Body of pancreas (tissue), 4 donors: Measurements from ENCODE around the gene TNFRSF25. TPM values are rescaled to one million over a fixed set of nuclear protein-coding genes. Genes with fewer than 3 reads are reported as not detected.
A peak's percentile ranks its signal among the peaks of the same experiment; 100 is the strongest.

ENCODE experiments used
- ATAC-seq: fragments of 150-250 bp; one replicate; pipeline ENCODE4 v1.9.1; 2016
- DNase-seq, 4 donors: peaks; one replicate each; pipeline ENCODE4 v3.0.0-alpha.2; 2019
- H3K27ac ChIP-seq, 4 donors: fragments of 200-600 bp; sonication (generic); 1 replicate in 3 of 4; 2 replicates in 1 of 4; pipeline versions ENCODE4 v1.5.1 to v1.6.1; 2016 to 2019; ENCODE audit warnings: mild to moderate bottlenecking in 1 of 4, mixed read lengths in 1 of 4, moderate library complexity in 1 of 4
- H3K27me3 ChIP-seq, 2 donors: fragments of 200-600 bp; sonication (generic); one replicate each; pipeline ENCODE4 v1.6.0; 2016; ENCODE audit warnings: mild to moderate bottlenecking in 1 of 2
- H3K36me3 ChIP-seq, 2 donors: fragments of 200-600 bp; sonication (generic); replicated peaks in 1 of 2; 2 replicates each; pipeline ENCODE4 v1.5.1; 2016; ENCODE audit warnings: low read depth in 2 of 2; ENCODE audit not compliant: insufficient read depth in 1 of 2
- H3K4me1 ChIP-seq: fragments of 200-600 bp; sonication (generic); one replicate; pipeline ENCODE4 v1.6.0; 2016
- H3K4me3 ChIP-seq, 2 donors: fragments of 200-600 bp; sonication (generic); 1 replicate in 1 of 2; 2 replicates in 1 of 2; pipeline ENCODE4 v1.5.1; 2016 to 2019
- H3K9me3 ChIP-seq, 3 donors: fragments of 200-600 bp; sonication (generic); 1 replicate in 2 of 3; 2 replicates in 1 of 3; pipeline ENCODE4 v1.5.1; 2016
- CTCF ChIP-seq, 7 experiments: fragments of 450-650 bp in 4 of 7; fragments of 200-600 bp in 3 of 7; sonication (generic) in 3 of 7; IDR thresholded peaks; one replicate each; pipeline ENCODE4 v1.5.1; 2016 to 2019; ENCODE audit warnings: antibody characterized with exemption in 7 of 7
- POLR2A ChIP-seq, 3 donors: fragments of 450-650 bp; IDR thresholded peaks; one replicate each; pipeline ENCODE4 v1.6.1; 2016; ENCODE audit warnings: antibody characterized with exemption in 3 of 3, mild to moderate bottlenecking in 2 of 3
- WGBS, 2 donors: methylation state at CpG; one replicate each; pipeline ENCODE4 v1.1.5; 2017; 5-methylcytosine and 5-hydroxymethylcytosine counted together
- intact Hi-C: fragments of 100-400 bp; cut with DNase I; formaldehyde crosslinking; loops from one replicate; pipeline ENCODE4 v1.15.1; 2023
- total RNA-seq, 2 donors: library from RNA; depleted of rRNA; stranded (reverse); fragments of >200 nt; gene quantifications; one replicate each; pipeline ENCODE4 v1.1.0, GENCODE V29; 2016

The TNFRSF25 gene
- total RNA-seq, 2 donors from 2014 or later = 4.2 to 23.1 TPM

- H3K36me3 ChIP-seq = no peaks in the 10 kb centered on the region
- intact Hi-C loops = no loop called here
- no peak for ATAC-seq
- WGBS, 2 donors = 18 to 35% methylated on average over 7 to 41 of the region's 44 CpGs
- no peaks in the 10 kb centered on the region for H3K9me3 ChIP-seq
- DNase-seq = no peak
- TF ChIP-seq POLR2A (IDR thresholded peaks at IDR 0.05) = no peak
- TF ChIP-seq CTCF (IDR thresholded peaks at IDR 0.05) = no peak
- peaks cover 48% of the 10 kb centered on the region for H3K4me1 ChIP-seq
- no peak overlapping the region for H3K27ac ChIP-seq
- peaks cover 0 to 47% of the 10 kb centered on the region in 2 donors for H3K27me3 ChIP-seq
- H3K4me3 ChIP-seq = no peak overlapping the region
Measured at GRCh38 chr1:6420454-6421042, 45.4 kb downstream of the TNFRSF25 start.

DNA sequence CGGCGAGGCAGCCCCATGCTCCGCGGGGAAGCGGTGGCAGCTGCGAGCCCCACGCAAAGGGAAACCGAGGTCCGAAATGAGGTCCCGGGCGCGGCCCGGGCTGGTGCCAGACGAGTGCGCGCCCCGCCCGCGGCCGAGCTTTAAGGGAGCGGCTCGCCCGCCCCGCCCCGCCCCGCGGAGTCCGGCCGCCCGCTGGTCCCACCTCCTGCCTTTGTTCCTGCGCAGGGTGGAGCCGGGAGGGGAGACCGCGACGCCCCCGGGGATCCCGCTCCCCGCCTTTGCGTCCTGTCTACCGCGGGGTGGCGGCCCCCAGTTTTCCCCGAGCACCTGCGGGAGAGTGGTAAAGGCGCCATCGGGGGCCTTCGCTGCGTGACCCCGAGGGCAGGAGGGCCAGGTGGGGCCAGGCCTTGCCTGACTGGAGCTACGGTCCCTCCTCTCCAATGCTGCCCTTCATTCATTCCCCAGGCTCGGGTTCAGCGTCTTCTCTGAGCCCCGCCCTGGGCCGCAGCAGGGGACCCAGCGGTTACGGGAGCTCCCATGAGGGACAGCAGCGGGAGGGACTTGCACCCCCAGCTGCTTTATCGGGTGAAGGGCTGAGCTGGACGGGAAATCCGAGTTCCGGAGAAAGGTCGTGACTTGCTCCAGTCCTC lies 46.0 kb downstream of the TNFRSF25 start, which contains the start of gene HES2:
Gene HES2 (minus strand): TSS at position 116 of the 650 bp plus-strand sequence. CDS start 99 bp downstream, at position 17.
- no peak for TF ChIP-seq CTCF (IDR thresholded peaks at IDR 0.05)
- Histone ChIP-seq H3K36me3 (no peaks in the 10 kb centered on the region), H3K4me1 (peaks cover 50% of the 10 kb centered on the region), H3K4me3 (no peak within 1 kb of the TSS), H3K27me3 (peaks cover 0 to 41% of the 10 kb centered on the region in 2 donors), H3K27ac (no peak within 1 kb of the TSS), H3K9me3 (no peaks in the 10 kb centered on the region)
- DNase-seq = peak in 1 of 4 donors; percentile 33
- intact Hi-C loops = no loop called here
- no peak for ATAC-seq
- WGBS, 2 donors = 0% methylated on average over 6 to 48 of the region's 62 CpGs

GRCh38 chr1:6419397-6419803 lies 46.6 kb downstream of the TNFRSF25 start:
- Histone ChIP-seq H3K4me1 (peaks cover 51% of the 10 kb centered on the region), H3K27me3 (peaks cover 0 to 38% of the 10 kb centered on the region in 2 donors), H3K4me3 (no peak overlapping the region)

DNA sequence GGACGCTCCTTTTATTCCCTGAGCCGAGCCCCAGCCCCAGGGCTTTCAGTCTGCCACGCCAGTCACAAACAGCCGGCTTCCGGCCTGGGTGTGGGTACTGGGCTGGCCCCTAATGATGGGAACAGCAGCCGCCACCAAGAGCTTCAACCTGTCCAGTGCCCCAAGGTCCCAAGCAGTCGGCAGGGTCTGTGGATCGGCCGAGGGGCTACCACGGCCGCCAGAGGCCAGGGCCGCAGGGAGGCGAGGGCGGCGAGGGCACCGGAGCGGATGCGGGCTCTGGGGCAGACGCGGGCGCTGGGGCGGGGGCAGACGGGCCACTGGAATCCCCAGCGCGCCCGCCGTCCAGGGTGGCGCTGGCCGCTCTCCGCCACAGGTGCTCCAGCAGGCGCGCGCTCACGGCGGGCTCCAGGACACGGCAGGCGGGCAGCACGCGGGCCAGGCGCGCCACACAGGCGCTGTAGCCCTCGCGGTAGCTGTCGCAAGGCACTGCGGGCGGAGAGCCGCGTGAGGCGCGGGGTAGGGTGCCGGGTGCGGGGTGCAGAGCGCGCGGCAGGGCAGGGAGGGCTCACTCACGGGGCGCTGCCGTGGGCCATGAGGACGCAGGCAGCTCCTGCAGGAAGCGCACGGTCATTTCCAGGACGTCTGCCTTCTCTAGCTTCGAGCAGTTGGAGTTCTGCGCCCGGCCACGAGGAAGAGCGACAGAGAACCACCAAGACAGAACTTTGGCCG lies 47.1 kb downstream of the TNFRSF25 start:
- ATAC-seq = no peak
- no peaks in the 10 kb centered on the region for H3K9me3 ChIP-seq
- H3K36me3 ChIP-seq = no peaks in the 10 kb centered on the region
- intact Hi-C loops = no loop called here
- no peak overlapping the region for H3K4me3 ChIP-seq
- 12% methylated on average over 21 of the region's 69 CpGs; no CpG with 5 or more reads in 1 of the 2 donors for WGBS, 2 donors
- DNase-seq = no peak
- peaks cover 49% of the 10 kb centered on the region for H3K4me1 ChIP-seq
- H3K27ac ChIP-seq = no peak overlapping the region
- peaks cover 0 to 38% of the 10 kb centered on the region in 2 donors for H3K27me3 ChIP-seq
- no peak for TF ChIP-seq CTCF (IDR thresholded peaks at IDR 0.05)
- no peak for TF ChIP-seq POLR2A (IDR thresholded peaks at IDR 0.05)

More at GRCh38 chr1:6419397-6419803, 46.6 kb downstream of the TNFRSF25 start:
- Histone ChIP-seq H3K27ac (no peak overlapping the region), H3K9me3 (no peaks in the 10 kb centered on the region), H3K36me3 (no peaks in the 10 kb centered on the region)
- WGBS, 2 donors = 2% methylated on average over 39 of the region's 48 CpGs; no CpG with 5 or more reads in 1 of the 2 donors
- intact Hi-C loops = no loop called here
- ATAC-seq (no peak), DNase-seq (no peak)
- TF ChIP-seq CTCF (IDR thresholded peaks at IDR 0.05) = no peak
